H1 (cell line): ENCODE data around the gene ELANE. TPM values are rescaled to one million over a fixed set of nuclear protein-coding genes. Genes with fewer than 3 reads are reported as not detected.

Experiments
- CTCF ChIA-PET: fragments of 300-600 bp; sonication (Branson Sonifier 250); formaldehyde crosslinking; loops from one replicate; lab custom pipeline; 2021; ENCODE audit not compliant: partially characterized antibody; lab: Charles Lee
- POLR2A ChIA-PET: fragments of 300-600 bp; sonication (Branson Sonifier 250); formaldehyde crosslinking; loops from one replicate; lab custom pipeline; 2021; ENCODE audit warnings: inconsistent platforms; ENCODE audit not compliant: partially characterized antibody; lab: Charles Lee
- DNase-seq, 2 experiments: peaks; one replicate each; pipeline versions ENCODE4 v3.0.0 to v3.0.0-alpha.2; 2010 to 2022; ENCODE audit warnings: low spot score in 2 of 2, low read depth in 1 of 2, mixed read lengths in 1 of 2
- FAIRE-seq: peaks from 2 replicates; lab custom pipeline; 2011; peaks lifted over from hg19 to GRCh38; lab: Jason Lieb, UNC
- H2AFZ ChIP-seq: 2 replicates; pipeline ENCODE4 v1.8.1; 2012; ENCODE audit warnings: low read length, inconsistent platforms
- H2AK5ac ChIP-seq: 2 replicates; pipeline ENCODE4 v1.6.1; 2013; ENCODE audit warnings: low read depth, low read length
- H2BK120ac ChIP-seq: replicated peaks from 2 replicates; pipeline ENCODE3; 2013; ENCODE audit warnings: low read depth, low read length, inconsistent platforms
- H2BK12ac ChIP-seq: 2 replicates; pipeline ENCODE4 v1.6.1; 2013; ENCODE audit warnings: low read depth, low read length
- H2BK15ac ChIP-seq: 2 replicates; pipeline ENCODE4 v1.6.1; 2013; ENCODE audit warnings: low read length
- H2BK20ac ChIP-seq: 2 replicates; pipeline ENCODE4 v1.6.1; 2013; ENCODE audit warnings: low read length
- H2BK5ac ChIP-seq: 2 replicates; pipeline ENCODE4 v1.6.1; 2013; ENCODE audit warnings: low read depth, low read length
- H3K14ac ChIP-seq: 2 replicates; pipeline ENCODE4 v1.6.1; 2013; ENCODE audit warnings: inconsistent platforms; ENCODE audit not compliant: insufficient read length
- H3K18ac ChIP-seq: 2 replicates; pipeline ENCODE4 v1.6.1; 2013; ENCODE audit warnings: low read length; ENCODE audit errors: extremely low read depth
- H3K23ac ChIP-seq: 2 replicates; pipeline ENCODE4 v1.6.1; 2013; ENCODE audit warnings: inconsistent platforms; ENCODE audit not compliant: insufficient read length
- H3K23me2 ChIP-seq: 2 replicates; pipeline ENCODE4 v1.6.1; 2013; ENCODE audit warnings: low read depth, low read length
- H3K27ac ChIP-seq: 2 replicates; pipeline ENCODE4 v1.6.1; 2011; ENCODE audit warnings: low read depth, low read length, inconsistent platforms
- H3K27me3 ChIP-seq, 4 experiments: replicated peaks in 1 of 4; 1 replicate in 1 of 4; 2 replicates in 3 of 4; pipeline versions ENCODE4 v1.6.1 to v1.8.1; 2011 to 2013; ENCODE audit warnings: low read length in 3 of 4, mild to moderate bottlenecking in 3 of 4, inconsistent platforms in 2 of 4, mixed read lengths in 2 of 4, moderate library complexity in 1 of 4; ENCODE audit not compliant: control insufficient read depth in 3 of 4, insufficient read depth in 3 of 4; ENCODE audit errors: extremely low read depth in 1 of 4
- H3K36me3 ChIP-seq, 4 experiments: 2 replicates each; pipeline versions ENCODE4 v1.6.1 to v1.8.1; 2011 to 2013; ENCODE audit warnings: mild to moderate bottlenecking in 4 of 4, low read length in 3 of 4, moderate library complexity in 2 of 4, control low read depth in 1 of 4, inconsistent platforms in 1 of 4; ENCODE audit not compliant: insufficient read depth in 4 of 4, control insufficient read depth in 2 of 4
- H3K4ac ChIP-seq: replicated peaks from 2 replicates; pipeline ENCODE3; 2013; ENCODE audit warnings: low read length, low read depth, mixed read lengths, inconsistent platforms; ENCODE audit not compliant: insufficient read length
- H3K4me1 ChIP-seq, 4 experiments: replicated peaks in 1 of 4; 1 replicate in 1 of 4; 2 replicates in 3 of 4; pipeline versions ENCODE4 v1.6.1 to v1.8.1; 2011 to 2013; ENCODE audit warnings: low read length in 3 of 4, inconsistent platforms in 2 of 4, mixed read lengths in 1 of 4; ENCODE audit not compliant: insufficient read depth in 4 of 4, control insufficient read depth in 3 of 4
- H3K4me2 ChIP-seq, 2 experiments: 2 replicates each; pipeline versions ENCODE4 v1.6.1 to v1.8.1; 2011 to 2013; ENCODE audit warnings: low read depth in 2 of 2, low read length in 2 of 2, control low read depth in 1 of 2, inconsistent platforms in 1 of 2, mild to moderate bottlenecking in 1 of 2; ENCODE audit not compliant: insufficient read depth in 1 of 2
- H3K4me3 ChIP-seq, 4 experiments: fragments of 200-600, 300-600 bp in 1 of 4; sonication (generic), shearing (Covaris generic), sonication (Bioruptor Twin) in 1 of 4; 2 replicates each; pipeline versions ENCODE4 v1.5.1 to v1.8.1; 2011 to 2016; ENCODE audit warnings: low read length in 4 of 4, low read depth in 3 of 4, control low read depth in 2 of 4, inconsistent platforms in 2 of 4, mild to moderate bottlenecking in 2 of 4, mixed read lengths in 1 of 4, moderate library complexity in 1 of 4; ENCODE audit not compliant: insufficient read depth in 2 of 4; ENCODE audit errors: extremely low read depth in 1 of 4
- H3K56ac ChIP-seq: replicated peaks from 2 replicates; pipeline ENCODE3; 2013; ENCODE audit warnings: low read depth, mild to moderate bottlenecking, mixed read lengths, low read length, inconsistent platforms; ENCODE audit not compliant: insufficient read length
- H3K79me1 ChIP-seq: 2 replicates; pipeline ENCODE4 v1.6.1; 2013; ENCODE audit warnings: low read depth, low read length, control low read depth
- H3K79me2 ChIP-seq, 2 experiments: 2 replicates each; pipeline versions ENCODE4 v1.6.1 to v1.8.1; 2012 to 2013; ENCODE audit warnings: low read length in 2 of 2, mild to moderate bottlenecking in 2 of 2, inconsistent platforms in 1 of 2; ENCODE audit not compliant: insufficient read depth in 2 of 2, control insufficient read depth in 1 of 2
- H3K9ac ChIP-seq, 4 experiments: replicated peaks in 1 of 4; 1 replicate in 1 of 4; 2 replicates in 3 of 4; pipeline versions ENCODE4 v1.6.1 to v1.8.1; 2011 to 2013; ENCODE audit warnings: low read depth in 3 of 4, low read length in 3 of 4, control low read depth in 2 of 4, mild to moderate bottlenecking in 2 of 4, moderate library complexity in 2 of 4, inconsistent platforms in 1 of 4; ENCODE audit errors: extremely low read depth in 1 of 4
- H3K9me3 ChIP-seq, 2 experiments: 2 replicates each; pipeline versions ENCODE4 v1.6.1 to v1.8.1; 2012 to 2013; ENCODE audit warnings: mild to moderate bottlenecking in 2 of 2, moderate library complexity in 2 of 2, control low read depth in 1 of 2, inconsistent platforms in 1 of 2, low read depth in 1 of 2, low read length in 1 of 2, mixed read lengths in 1 of 2; ENCODE audit not compliant: insufficient read depth in 2 of 2
- H4K20me1 ChIP-seq, 2 experiments: replicated peaks in 1 of 2; 2 replicates each; pipeline versions ENCODE3 to v1.8.1; 2011 to 2013; ENCODE audit warnings: inconsistent platforms in 2 of 2, low read length in 2 of 2, mild to moderate bottlenecking in 1 of 2; ENCODE audit not compliant: insufficient read depth in 2 of 2, control insufficient read depth in 1 of 2
- H4K5ac ChIP-seq: 2 replicates; pipeline ENCODE4 v1.6.1; 2013; ENCODE audit warnings: low read length, low read depth, mixed read lengths, inconsistent platforms; ENCODE audit not compliant: insufficient read length
- H4K8ac ChIP-seq: 2 replicates; pipeline ENCODE4 v1.8.0; 2013; ENCODE audit warnings: mild to moderate bottlenecking, moderate library complexity, low read length, inconsistent platforms; ENCODE audit not compliant: insufficient read depth; ENCODE audit errors: extremely low read depth
- H4K91ac ChIP-seq: replicated peaks from 2 replicates; pipeline ENCODE3; 2013; ENCODE audit warnings: low read length, mixed read lengths, inconsistent platforms; ENCODE audit not compliant: insufficient read length
- BRCA1 ChIP-seq: IDR thresholded peaks from 2 replicates; pipeline ENCODE4 v1.6.1; 2012; ENCODE audit warnings: low read depth, low read length, improper control_type of control experiment
- CHD1 ChIP-seq: IDR thresholded peaks from 2 replicates; pipeline ENCODE4 v1.6.1; 2012; ENCODE audit warnings: low read depth, low read length, improper control_type of control experiment
- CREB1 ChIP-seq: IDR thresholded peaks from 2 replicates; pipeline ENCODE4 v1.6.1; 2012; ENCODE audit warnings: inconsistent platforms
- CTBP2 ChIP-seq: IDR thresholded peaks from 2 replicates; pipeline ENCODE4 v1.7.0; 2011; ENCODE audit warnings: borderline replicate concordance, mild to moderate bottlenecking, moderate library complexity, mixed read lengths, low read length; ENCODE audit not compliant: insufficient read depth, insufficient read length
- SUZ12 ChIP-seq: fragments of 200-600 bp; sonication (generic); IDR thresholded peaks from 2 replicates; pipeline ENCODE4 v1.6.1; 2012; ENCODE audit warnings: mild to moderate bottlenecking, inconsistent platforms, low read length, moderate library complexity, mixed read lengths
- TCF12 ChIP-seq: IDR thresholded peaks from 2 replicates; pipeline ENCODE4 v1.6.1; 2011; ENCODE audit warnings: low read depth, mild to moderate bottlenecking, low read length
- WGBS, 2 experiments: shearing (Covaris generic) in 1 of 2; methylation state at CpG; one replicate each; pipeline versions ENCODE4 v1.1.6 to v1.1.7; 2013 to 2015; ENCODE audit warnings: low lambda C conversion rate in 2 of 2, mixed read lengths in 2 of 2, inconsistent platforms in 1 of 2, low coverage in 1 of 2, missing lambda C conversion rate in 1 of 2; ENCODE audit not compliant: insufficient replicate concordance in 2 of 2, insufficient coverage in 1 of 2, insufficient read length in 1 of 2; ENCODE audit errors: extremely low coverage in 1 of 2, missing lambda C conversion rate in 1 of 2; 5-methylcytosine and 5-hydroxymethylcytosine counted together
- polyA plus RNA-seq, 7 experiments: library from polyadenylated mRNA; depleted of rRNA in 3 of 7; stranded (reverse) in 5 of 7; unstranded in 2 of 7; fragments of >200 nt in 5 of 7; fragments of 200-250 nt in 2 of 7; gene quantifications; 1 replicate in 5 of 7; 2 replicates in 1 of 7; 4 replicates in 1 of 7; pipeline versions ENCODE4 v1.2.1 to v1.2.3, GENCODE V29; 2011 to 2013; ENCODE audit warnings: missing spikeins in 2 of 7, mixed read lengths in 2 of 7
- total RNA-seq: library from RNA; stranded (reverse); fragmentation: NEBNext Ultra II Directional; extraction: Animal tissue kit (Norgen Biotek cat#: 25700); gene quantifications from 2 replicates; pipeline ENCODE4 v1.2.1, GENCODE V29; 2021

ELANE gene
- total and polyA plus RNA-seq, 2 of the 8 experiments (the other 6 are each of a cell fraction or from before 2014, with no cell fraction given), result not detected

DNA sequence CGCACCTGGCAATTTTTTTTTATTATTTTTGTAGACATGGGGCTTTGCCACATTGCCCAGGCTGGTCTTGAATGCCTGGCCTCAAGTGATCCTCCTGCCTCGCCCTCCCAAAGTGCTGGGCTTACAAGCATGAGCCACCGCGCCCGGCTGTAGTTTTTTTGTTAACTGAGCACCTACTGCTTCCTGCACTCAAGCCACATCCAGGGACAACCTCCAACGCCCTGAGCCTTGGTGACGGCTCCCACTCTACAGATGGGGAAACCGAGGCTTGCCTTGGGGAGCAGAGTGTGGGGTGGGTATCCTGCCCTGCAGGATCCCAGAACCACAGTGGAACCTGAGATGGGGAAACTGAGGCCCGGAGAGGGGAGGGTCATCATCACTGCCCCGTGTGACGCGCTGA is 3.0 kb downstream of the ELANE start:
- Histone ChIP-seq H3K9me3 (no peaks in the 10 kb centered on the region), H2BK12ac (no peak overlapping the region), H4K5ac (no peak overlapping the region), H3K4me1 (no peaks in the 10 kb centered on the region), H3K18ac (no peak overlapping the region), H3K56ac (no peak overlapping the region), H3K27me3 (peaks cover 2 to 14% (median 6%) of the 10 kb centered on the region in 4 experiments), H2BK20ac (no peak overlapping the region), H3K27ac (no peak overlapping the region), H2AFZ (no peak overlapping the region), H3K23me2 (no peaks in the 10 kb centered on the region), H4K91ac (no peak overlapping the region), H3K79me2 (no peaks in the 10 kb centered on the region), H4K20me1 (peaks cover 0 to 3% of the 10 kb centered on the region in 2 experiments), H3K23ac (no peak overlapping the region), H3K14ac (no peak overlapping the region), H3K4me3 (no peak overlapping the region), H2AK5ac (no peak overlapping the region), H2BK15ac (no peak overlapping the region), H3K9ac (no peak overlapping the region), H3K4me2 (no peak overlapping the region), H2BK120ac (no peak overlapping the region), H3K36me3 (no peaks in the 10 kb centered on the region), H3K4ac (no peak overlapping the region), H4K8ac (no peak overlapping the region), H3K79me1 (no peaks in the 10 kb centered on the region), H2BK5ac (no peak overlapping the region)
- DNase-seq (no peak), FAIRE-seq (no peak)
- ChIA-PET CTCF (interaction anchor here (1.1 to 3.1 kb wide), 8 partner anchors 8 to 224 kb away, joined by 3 to 18 read pairs (median 5); no protein-coding TSS in a partner anchor), POLR2A (interaction anchor here (0.7 to 1.9 kb wide), 4 partner anchors 10 to 83 kb away, joined by 4 to 5 read pairs (median 4); partner anchors contain the start of gene PRTN3)
- WGBS, 2 experiments, result 89% methylated on average over 12 of the region's 12 CpGs; no CpG with 5 or more reads in 1 of the 2 experiments
- TF ChIP-seq TCF12, result no peak
- no peak for TF ChIP-seq BRCA1
- no peak for TF ChIP-seq SUZ12
- TF ChIP-seq CTBP2, result no peak
- no peak for TF ChIP-seq CREB1
- TF ChIP-seq CHD1, result no peak
